Glutamatergic neuron (in vitro differentiated cells): ENCODE data around the gene RASGRP2. TPM values are rescaled to one million over a fixed set of nuclear protein-coding genes. Genes with fewer than 3 reads are reported as not detected.

Experiments
- DNase-seq: peaks from one replicate; pipeline ENCODE4 v3.0.0; 2022
- H3K27ac Mint-ChIP-seq: one replicate; pipeline ENCODE4 v1.8.0; 2020; ENCODE audit warnings: mild to moderate bottlenecking, mixed read lengths, inconsistent platforms; ENCODE audit not compliant: unreplicated experiment
- H3K27me3 Mint-ChIP-seq: one replicate; pipeline ENCODE4 v1.8.0; 2020; ENCODE audit warnings: mild to moderate bottlenecking, moderate library complexity, mixed read lengths, inconsistent platforms; ENCODE audit not compliant: unreplicated experiment
- H3K36me3 Mint-ChIP-seq: one replicate; pipeline ENCODE4 v1.8.0; 2020; ENCODE audit warnings: mild to moderate bottlenecking, mixed read lengths, inconsistent platforms; ENCODE audit not compliant: unreplicated experiment
- H3K4me1 Mint-ChIP-seq: one replicate; pipeline ENCODE4 v1.8.0; 2020; ENCODE audit warnings: mild to moderate bottlenecking, low read depth, mixed read lengths, inconsistent platforms; ENCODE audit not compliant: unreplicated experiment
- H3K4me3 Mint-ChIP-seq: one replicate; pipeline ENCODE4 v1.8.0; 2020; ENCODE audit warnings: mild to moderate bottlenecking, mixed read lengths, inconsistent platforms; ENCODE audit not compliant: unreplicated experiment
- H3K9me3 Mint-ChIP-seq: one replicate; pipeline ENCODE4 v1.8.0; 2020; ENCODE audit warnings: mild to moderate bottlenecking, moderate library complexity, mixed read lengths, inconsistent platforms; ENCODE audit not compliant: unreplicated experiment
- CTCF ChIP-seq: fragments of 200-600 bp; sonication (generic); IDR thresholded peaks from one replicate; pipeline ENCODE4 v1.5.0; 2021; ENCODE audit not compliant: partially characterized antibody, unreplicated experiment
- total RNA-seq: library from RNA; stranded (reverse); fragmentation: NEBNext Ultra II Directional; extraction: Animal tissue kit (Norgen Biotek cat#: 25700); gene quantifications from one replicate; pipeline ENCODE4 v1.2.1, GENCODE V29; 2021; ENCODE audit not compliant: unreplicated experiment

The RASGRP2 gene
- total RNA-seq, 1 donor from 2014 or later = 2.9 TPM

DNA sequence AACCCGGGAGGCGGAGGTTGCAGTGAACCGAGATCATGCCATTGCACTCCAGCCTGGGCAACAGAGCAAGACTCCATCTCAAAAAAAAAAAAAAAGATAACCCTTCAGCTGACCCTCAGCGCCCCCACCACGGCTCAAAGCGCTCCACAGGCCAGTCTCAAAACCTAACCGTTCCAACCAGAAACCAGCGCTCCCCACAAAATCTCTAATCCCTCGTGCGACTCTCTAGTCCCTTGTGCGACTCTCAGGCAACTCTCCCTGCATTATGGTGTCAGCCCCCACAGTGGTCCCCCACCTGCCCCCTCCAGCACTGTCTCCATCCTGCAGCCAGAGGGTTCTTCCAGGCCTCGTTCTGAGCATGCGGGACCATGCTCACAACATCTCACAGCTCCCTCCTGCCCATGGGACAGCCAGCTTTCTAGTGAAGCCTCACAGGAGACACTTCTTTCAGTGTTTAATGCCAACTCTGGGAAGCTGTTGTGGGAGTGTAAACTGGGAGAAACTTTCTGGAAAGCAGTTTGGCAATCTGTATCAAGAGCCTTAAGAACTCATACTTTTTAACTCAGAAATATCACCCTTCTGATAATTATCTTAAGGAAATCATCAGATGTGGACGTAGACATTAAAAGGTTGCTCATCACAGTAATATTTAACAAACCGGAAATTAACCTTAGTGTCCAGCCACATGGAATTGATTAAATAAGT, 4.2 kb upstream of the RASGRP2 start:
- peak overlapping the region; percentile 78 for H3K27ac Mint-ChIP-seq

GRCh38 chr11:64746486-64746885, 2.5 kb upstream of the RASGRP2 start:
- H3K9me3 Mint-ChIP-seq = peaks cover 3% of the 10 kb centered on the region
- H3K27ac Mint-ChIP-seq = no peak overlapping the region
- peaks cover 4% of the 10 kb centered on the region for H3K4me1 Mint-ChIP-seq
- no peak overlapping the region for H3K4me3 Mint-ChIP-seq
- TF ChIP-seq CTCF = no peak
- no peak for DNase-seq
- H3K27me3 Mint-ChIP-seq = peaks cover 14% of the 10 kb centered on the region
- peaks cover 3% of the 10 kb centered on the region for H3K36me3 Mint-ChIP-seq

More for the DNA sequence above, 4.2 kb upstream of the RASGRP2 start:
- no peak overlapping the region for H3K4me3 Mint-ChIP-seq
- H3K36me3 Mint-ChIP-seq = peaks cover 3% of the 10 kb centered on the region
- no peak for DNase-seq
- peaks cover 17% of the 10 kb centered on the region for H3K27me3 Mint-ChIP-seq
- no peak for TF ChIP-seq CTCF
- H3K4me1 Mint-ChIP-seq = peaks cover 6% of the 10 kb centered on the region
- H3K9me3 Mint-ChIP-seq = peaks cover 6% of the 10 kb centered on the region

- peaks cover 21% of the 10 kb centered on the region for H3K27me3 Mint-ChIP-seq
- H3K4me1 Mint-ChIP-seq = peaks cover 4% of the 10 kb centered on the region
- H3K9me3 Mint-ChIP-seq = peaks cover 3% of the 10 kb centered on the region
Observed at GRCh38 chr11:64745521-64746328, 1.8 kb upstream of the RASGRP2 start.

GRCh38 chr11:64745189-64745520, 1.2 kb upstream of the RASGRP2 start:
- DNase-seq = no peak
- Mint-ChIP-seq H3K4me1 (peaks cover 4% of the 10 kb centered on the region), H3K9me3 (peaks cover 6% of the 10 kb centered on the region), H3K27me3 (peaks cover 26% of the 10 kb centered on the region), H3K27ac (peak overlapping the region; percentile 55), H3K4me3 (peak overlapping the region; percentile 86), H3K36me3 (peaks cover 2% of the 10 kb centered on the region)
- TF ChIP-seq CTCF = no peak

More at GRCh38 chr11:64745521-64746328, 1.8 kb upstream of the RASGRP2 start:
- DNase-seq = peak; percentile 79
- H3K27ac Mint-ChIP-seq = no peak overlapping the region
- no peak for TF ChIP-seq CTCF
- peak overlapping the region; percentile 86 for H3K4me3 Mint-ChIP-seq
- H3K36me3 Mint-ChIP-seq = peaks cover 3% of the 10 kb centered on the region

- peaks cover 6% of the 10 kb centered on the region for H3K9me3 Mint-ChIP-seq
- DNase-seq = no peak
- peaks cover 4% of the 10 kb centered on the region for H3K4me1 Mint-ChIP-seq
- no peaks in the 10 kb centered on the region for H3K36me3 Mint-ChIP-seq
- H3K27ac Mint-ChIP-seq = no peak overlapping the region
- peak overlapping the region; percentile 71 for H3K4me3 Mint-ChIP-seq
- peaks cover 29% of the 10 kb centered on the region for H3K27me3 Mint-ChIP-seq
- TF ChIP-seq CTCF = no peak
Observed at GRCh38 chr11:64744544-64745188, 724 bp upstream of the RASGRP2 start.
